GM12873 (cell line): ENCODE measurements around the gene SPRED3.

ENCODE experiments used
- CTCF ChIP-seq: IDR thresholded peaks from 2 replicates; pipeline ENCODE4 v1.5.1; 2012; ENCODE audit warnings: low read depth, mild to moderate bottlenecking, moderate library complexity, low read length, control low read depth; ENCODE audit not compliant: insufficient read depth; ENCODE audit errors: missing control alignments

The SPRED3 gene

DNA sequence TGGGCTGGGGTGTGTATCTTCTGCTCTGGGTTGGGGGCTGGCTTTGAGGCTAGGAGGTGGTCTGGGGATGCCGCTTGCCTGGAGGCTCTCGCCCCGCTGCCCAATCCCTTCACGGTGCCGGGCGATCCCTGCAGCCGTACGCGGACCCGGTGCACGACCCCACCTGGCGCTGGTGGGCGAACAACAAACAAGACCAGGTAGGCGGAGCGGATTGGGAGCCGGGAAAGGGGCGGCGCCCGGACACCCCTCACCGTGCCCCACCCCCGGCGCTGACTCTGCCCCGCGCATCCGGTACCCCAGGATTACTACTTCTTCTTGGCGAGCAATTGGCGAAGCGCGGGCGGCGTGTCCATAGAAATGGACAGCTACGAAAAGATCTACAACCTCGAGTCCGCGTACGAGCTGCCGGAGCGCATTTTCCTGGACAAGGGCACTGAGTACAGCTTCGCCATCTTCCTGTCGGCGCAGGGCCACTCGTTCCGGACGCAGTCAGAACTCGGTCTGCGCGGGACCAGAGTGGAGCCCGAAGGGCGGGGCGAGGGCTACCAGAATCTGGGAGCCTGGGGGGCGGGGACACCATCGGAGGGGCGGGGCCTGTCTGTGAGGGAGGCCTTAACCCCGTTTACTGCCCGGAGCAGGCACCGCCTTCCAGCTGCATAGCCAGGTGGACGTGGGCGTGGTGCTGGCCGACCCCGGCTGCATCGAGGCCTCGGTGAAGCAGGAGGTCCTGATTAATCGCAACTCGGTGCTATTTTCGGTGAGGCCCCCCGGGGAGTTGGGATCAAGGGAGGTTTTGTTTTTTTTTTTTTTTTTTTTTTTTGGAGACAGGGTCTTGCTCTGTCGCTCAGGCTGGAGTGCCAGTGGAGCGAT lies 26.2 kb upstream of the SPRED3 start:
- no peak for TF ChIP-seq CTCF

GRCh38 chr19:38367041-38367440 lies 21.5 kb upstream of the SPRED3 start:
- TF ChIP-seq CTCF, result no peak

DNA sequence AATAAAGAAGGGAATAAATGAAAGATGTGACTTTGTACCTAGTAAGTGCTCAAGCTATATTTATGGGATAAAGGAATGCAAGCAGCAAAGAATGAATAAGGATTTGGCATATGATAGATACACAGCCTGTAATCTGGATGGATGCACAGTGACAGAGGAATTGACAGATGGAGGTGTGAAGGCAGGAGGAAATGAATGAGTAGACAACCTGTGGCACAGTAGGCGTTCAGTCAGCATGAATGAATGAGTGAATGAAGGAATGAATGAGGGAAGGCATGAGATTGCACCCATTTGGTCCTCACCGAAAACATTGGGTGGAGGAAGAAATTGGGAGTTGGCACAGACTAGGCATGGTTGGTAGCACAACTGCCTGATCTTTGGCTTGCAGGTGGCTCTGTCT lies 18.9 kb upstream of the SPRED3 start:
- no peak for TF ChIP-seq CTCF

GRCh38 chr19:38370299-38370698 lies 18.2 kb upstream of the SPRED3 start:
- TF ChIP-seq CTCF, result no peak

DNA sequence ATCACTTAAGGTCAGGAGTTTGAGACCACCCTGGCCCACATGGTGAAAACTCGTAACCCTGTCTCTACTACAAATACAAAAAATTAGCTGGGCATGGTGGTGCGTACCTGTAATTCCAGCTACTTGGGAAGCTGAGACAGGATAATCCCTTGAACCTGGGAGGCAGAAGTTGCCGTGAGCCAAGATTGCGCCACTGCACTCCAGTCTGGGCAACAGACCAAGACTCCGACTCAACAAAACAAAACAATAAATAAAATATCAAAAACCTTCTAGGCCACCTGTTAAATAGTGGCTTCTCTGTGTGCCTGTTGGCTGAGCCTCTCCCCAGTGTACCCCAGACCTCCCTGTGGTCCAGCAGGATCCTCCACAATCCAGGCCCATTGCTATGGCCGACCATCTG lies 17.4 kb upstream of the SPRED3 start:
- TF ChIP-seq CTCF, result no peak

DNA sequence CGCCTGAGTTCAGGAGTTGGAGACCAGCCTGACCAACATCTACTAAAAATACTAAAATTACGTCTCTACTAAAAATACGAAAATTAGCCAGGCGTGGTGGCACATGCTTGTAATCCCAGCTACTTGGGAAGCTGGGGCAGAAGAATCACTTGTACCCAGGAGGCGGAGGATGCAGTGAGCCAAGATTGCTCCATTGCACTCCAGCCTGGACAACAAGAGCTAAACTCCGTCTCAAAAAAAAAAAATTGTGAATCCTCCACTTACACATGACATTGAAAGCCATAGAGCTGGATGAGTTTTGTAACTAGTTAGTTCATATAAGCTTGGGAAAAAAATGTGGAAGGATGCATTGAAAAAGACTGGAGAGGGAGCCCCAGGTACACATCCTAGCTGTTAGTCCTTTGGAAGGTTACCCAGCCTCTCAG lies 14.6 kb upstream of the SPRED3 start:
- TF ChIP-seq CTCF, result no peak

DNA sequence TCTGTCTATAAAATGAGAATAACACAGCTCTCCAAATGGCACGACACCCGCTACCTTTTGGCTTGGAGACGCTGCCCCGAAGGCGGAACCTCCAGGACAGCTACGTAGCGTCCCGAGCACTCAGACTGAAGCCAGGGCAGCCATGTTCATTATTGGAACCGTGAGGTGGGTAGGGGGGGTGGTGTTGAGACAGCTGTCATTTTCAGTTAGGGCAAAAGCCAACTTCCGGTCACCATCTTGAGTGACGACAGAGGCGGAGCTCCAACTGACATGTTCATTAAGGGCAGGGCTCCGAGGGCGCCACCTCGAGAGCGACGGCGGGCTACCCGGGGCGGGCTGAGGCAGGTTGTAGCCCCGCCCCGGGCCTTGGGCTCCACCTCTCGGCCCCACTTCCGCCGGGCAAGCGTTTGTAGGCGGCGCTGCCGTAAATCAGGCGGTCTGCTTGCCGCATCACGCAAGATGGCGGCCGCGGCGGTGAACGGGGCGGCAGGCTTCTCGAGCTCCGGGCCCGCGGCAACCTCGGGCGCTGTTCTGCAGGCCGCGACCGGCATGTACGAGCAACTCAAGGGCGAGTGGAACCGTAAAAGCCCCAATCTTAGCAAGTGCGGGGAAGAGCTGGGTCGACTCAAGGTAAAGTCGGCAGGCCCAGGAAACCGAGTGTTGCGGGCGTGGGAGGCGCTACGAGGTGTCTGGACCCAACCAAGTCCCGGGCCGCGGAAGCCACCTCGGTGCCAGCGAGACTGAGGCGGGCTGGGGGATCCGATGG lies 14.0 kb upstream of the SPRED3 start, which contains the start of gene PSMD8:
Gene PSMD8 (plus strand): TSS at position 240 of the 766 bp plus-strand sequence. CDS start 31 bp downstream, at position 271.
- peak; percentile 6 for TF ChIP-seq CTCF
